ENCODE measurements around the gene PRPF38B.
"Not testable (repeated sequence)": the region's sequence is repeated elsewhere in the genome, so short reads cannot be mapped to it uniquely, and the experiment has no call there.

PRPF38B gene

DNA sequence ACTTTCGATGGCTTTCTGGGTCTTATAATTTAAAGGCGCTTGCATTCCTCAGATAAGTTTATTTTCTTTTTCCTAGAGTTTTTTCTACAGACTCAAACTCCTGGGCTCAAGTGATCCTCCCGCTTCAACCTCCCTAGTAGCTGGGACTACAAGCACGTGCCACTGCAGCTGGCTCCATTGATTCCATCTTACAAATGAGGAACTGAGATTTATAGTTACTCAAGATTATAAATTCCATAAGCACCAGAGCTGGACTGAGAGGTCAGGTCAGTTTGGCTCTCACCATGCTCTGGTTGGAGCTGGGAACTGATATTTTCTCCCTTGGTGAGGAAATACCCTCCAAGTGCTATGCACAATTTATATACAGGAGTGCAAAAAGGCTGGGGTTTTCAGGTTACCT is 13.4 kb upstream of the PRPF38B start:
- CTCF ChIA-PET = interaction anchor here (1.0 to 3.3 kb wide), 3 partner anchors 11 to 34 kb away, joined by 3 to 11 read pairs (median 3); partner anchors contain the start of genes FNDC7 and PRPF38B
- POLR2A ChIA-PET = no interaction called here

GRCh38 chr1:108679586-108680213 is 12.4 kb upstream of the PRPF38B start:
- ChIA-PET CTCF (interaction anchor here (1.1 to 3.3 kb wide), 3 partner anchors 8 to 30 kb away, joined by 3 to 11 read pairs (median 3); partner anchors contain the start of gene PRPF38B), POLR2A (no interaction called here)
- no peak for TF ChIP-seq CTCF (IDR thresholded peaks at IDR 0.05; ENCODE audit: control extremely low read depth, extremely low read depth, low read depth, missing control alignments)
- DNase-seq (ENCODE audit: extremely low spot score) = no peak

More for the DNA sequence above, 13.4 kb upstream of the PRPF38B start:
- no peak for DNase-seq (ENCODE audit: extremely low spot score)
- TF ChIP-seq CTCF (IDR thresholded peaks at IDR 0.05; ENCODE audit: control extremely low read depth, extremely low read depth, low read depth, missing control alignments) = no peak

DNA sequence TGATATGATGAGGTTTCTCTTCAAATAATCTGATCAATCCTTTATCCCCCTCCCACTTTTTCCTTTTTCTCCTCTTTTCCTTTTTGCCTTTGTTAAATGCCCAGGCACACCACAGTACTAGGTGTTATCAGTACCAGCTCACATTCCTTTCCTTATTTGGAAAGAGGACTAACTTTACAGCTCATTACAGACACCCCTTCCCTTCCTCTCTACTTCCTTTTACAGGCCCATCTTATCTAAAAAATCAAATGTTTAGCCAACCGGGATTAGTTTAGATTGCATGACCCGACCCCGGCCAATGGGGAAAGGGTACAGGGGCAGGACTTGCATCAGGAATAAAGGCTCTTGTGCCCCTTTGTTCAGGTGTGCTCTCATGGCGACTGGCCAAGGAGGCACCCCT is 10.4 kb upstream of the PRPF38B start:
- CTCF ChIA-PET = interaction anchor here (1.5 to 1.9 kb wide), 2 partner anchors 10 to 21 kb away, joined by 3 to 6 read pairs; partner anchors contain the start of genes HENMT1 and PRPF38B
- DNase-seq (ENCODE audit: extremely low spot score); POLR2A ChIA-PET: not testable (repeated sequence)

DNA sequence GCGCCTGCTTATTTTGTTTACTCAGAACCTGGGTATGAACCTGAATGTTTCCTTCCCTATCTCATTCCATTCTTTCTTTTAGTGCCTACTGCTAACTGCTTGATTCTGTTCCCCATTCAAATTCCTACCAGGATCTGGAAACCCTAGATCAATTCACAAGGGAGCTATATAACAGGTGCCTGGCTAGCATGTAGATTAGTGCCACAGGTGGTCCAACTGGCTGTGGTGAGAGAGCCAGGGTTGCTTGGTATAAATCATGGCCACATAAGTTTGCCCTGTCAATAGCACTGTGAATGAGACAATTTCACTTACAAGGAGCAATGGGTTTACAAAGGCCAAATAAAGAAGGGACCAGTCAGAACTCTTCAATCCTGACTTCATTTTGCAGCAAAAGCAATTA is 6.6 kb upstream of the PRPF38B start:
- POLR2A ChIA-PET = no interaction called here
- no peak for DNase-seq (ENCODE audit: extremely low spot score)
- TF ChIP-seq CTCF (IDR thresholded peaks at IDR 0.05; ENCODE audit: control extremely low read depth, extremely low read depth, low read depth, missing control alignments) = no peak
- CTCF ChIA-PET = interaction anchor here (0.8 kb wide), 1 partner anchor 16 kb away, joined by 4 read pairs; no protein-coding TSS in a partner anchor

DNA sequence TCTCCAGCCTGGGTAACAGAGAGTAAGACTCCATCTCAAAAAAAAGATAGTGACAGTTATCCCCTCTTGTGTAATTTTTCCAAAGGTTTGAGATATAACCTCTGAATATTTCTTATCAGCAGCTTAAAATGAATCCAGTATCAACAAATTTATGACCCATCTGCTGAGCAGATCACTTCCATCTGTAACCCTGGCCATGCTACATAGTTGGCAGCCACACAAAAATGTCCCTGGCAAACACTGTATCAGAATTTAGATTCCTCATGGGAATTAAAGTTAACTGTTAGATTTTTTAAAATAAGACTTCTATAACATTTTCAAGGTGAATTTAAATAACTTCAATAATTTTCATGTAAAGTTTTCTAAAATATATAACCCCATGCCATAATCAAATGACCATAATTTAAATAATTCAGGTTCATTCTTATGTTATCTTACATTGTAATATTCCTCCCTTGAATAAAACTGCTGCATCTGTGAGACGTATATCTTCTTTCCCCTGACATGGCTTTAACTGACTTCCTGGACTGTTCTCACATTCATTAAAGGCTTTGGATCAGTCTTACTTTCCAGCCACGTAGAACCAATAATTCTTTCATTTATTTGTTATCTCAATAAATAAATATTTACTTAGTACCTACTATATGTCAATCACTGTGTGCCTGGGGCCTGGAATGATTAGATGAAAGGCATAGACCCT is 5.3 kb upstream of the PRPF38B start:
- TF ChIP-seq CTCF (IDR thresholded peaks at IDR 0.05; ENCODE audit: control extremely low read depth, extremely low read depth, low read depth, missing control alignments) = no peak
- ChIA-PET POLR2A (no interaction called here), CTCF (no interaction called here)
- DNase-seq (ENCODE audit: extremely low spot score) = no peak

DNA sequence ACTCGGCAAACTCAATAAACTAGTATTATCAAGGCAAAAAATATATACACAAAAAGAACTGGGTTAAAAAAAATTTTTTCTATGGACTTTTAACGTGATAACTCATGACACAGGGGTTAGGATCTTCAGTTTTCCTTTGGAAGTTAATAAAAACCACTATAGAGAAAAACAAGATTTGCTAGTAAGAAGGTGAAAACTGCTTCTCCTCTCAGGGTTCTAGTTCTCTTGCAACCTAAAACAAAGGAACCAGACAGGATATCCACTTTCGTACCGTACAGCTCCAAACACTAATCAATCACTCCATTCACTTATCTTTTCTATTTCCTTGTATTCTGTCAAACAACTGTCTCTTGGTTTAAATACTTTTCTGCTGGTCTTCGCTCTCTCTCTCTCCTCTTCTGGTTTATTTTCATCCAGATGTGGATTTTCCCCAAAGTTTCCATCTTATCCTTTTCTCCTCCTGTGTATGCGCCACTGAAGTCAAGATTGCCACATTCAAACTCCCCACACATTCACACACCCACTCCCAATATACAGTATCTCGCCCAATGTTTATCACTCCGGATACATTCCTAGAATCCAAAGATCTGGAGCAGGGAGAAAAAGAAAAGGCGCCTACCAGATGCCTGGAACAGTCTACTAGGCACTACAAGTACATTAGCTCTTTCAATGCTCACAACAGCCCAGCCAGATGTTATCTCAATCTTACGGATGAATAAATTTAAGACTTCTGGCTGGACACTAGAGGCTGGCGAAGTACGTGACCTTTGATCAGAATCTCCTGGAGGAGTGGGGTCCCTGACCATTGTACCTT is 775 bp upstream of the PRPF38B start:
- ChIA-PET CTCF (interaction anchor here (1.0 to 3.2 kb wide), 8 partner anchors 10 to 179 kb away, joined by 3 to 15 read pairs (median 6); partner anchors contain the start of gene EEIG2), POLR2A (interaction anchor here (0.6 to 1.1 kb wide), 3 partner anchors 9 to 126 kb away, joined by 3 to 5 read pairs (median 3); partner anchors contain the start of gene HENMT1)
- no peak for TF ChIP-seq CTCF (IDR thresholded peaks at IDR 0.05; ENCODE audit: control extremely low read depth, extremely low read depth, low read depth, missing control alignments)
- DNase-seq (ENCODE audit: extremely low spot score) = no peak

Measured in GM10248 (cell line).